B cell (primary cell): ENCODE results near the gene MS4A7. TPM values are rescaled to one million over a fixed set of nuclear protein-coding genes. Genes with fewer than 3 reads are reported as not detected.

Source experiments
- ATAC-seq: fragments of 200-7000 bp; cut with Tn5 transposase; one replicate; pipeline ENCODE4 v1.10.0; 2021; ENCODE audit warnings: low read depth, mild to moderate bottlenecking, moderate number of reproducible peaks, moderate library complexity
- CTCF ChIA-PET: fragments of 350-600 bp; sonication (Branson Sonifier 250); formaldehyde crosslinking; loops from one replicate; lab custom pipeline; 2021; ENCODE audit warnings: antibody characterized with exemption, inconsistent platforms; lab: Charles Lee
- POLR2A ChIA-PET: fragments of 350-600 bp; sonication (Branson Sonifier 250); formaldehyde crosslinking; loops from one replicate; lab custom pipeline; 2021; ENCODE audit warnings: antibody characterized with exemption; lab: Charles Lee
- DNase-seq: peaks from one replicate; pipeline ENCODE4 v3.0.0; 2013
- H2AFZ ChIP-seq: 2 replicates; pipeline ENCODE4 v1.6.1; 2012; ENCODE audit warnings: mild to moderate bottlenecking, low read depth, low read length; ENCODE audit not compliant: insufficient read depth, poor library complexity, severe bottlenecking
- H3K27ac ChIP-seq, 2 donors: 1 replicate in 1 of 2; 2 replicates in 1 of 2; pipeline ENCODE4 v1.5.1; 2012 to 2013; ENCODE audit warnings: low read length in 2 of 2, mild to moderate bottlenecking in 2 of 2, moderate library complexity in 1 of 2
- H3K27me3 ChIP-seq, 4 experiments: fragments of 200-600 bp in 1 of 4; sonication (generic) in 1 of 4; replicated peaks in 1 of 4; 1 replicate in 2 of 4; 2 replicates in 2 of 4; pipeline versions ENCODE4 v1.6.1 to v1.7.0; 2013 to 2016; ENCODE audit warnings: low read length in 3 of 4, mild to moderate bottlenecking in 2 of 4, mixed read lengths in 1 of 4, moderate library complexity in 1 of 4; ENCODE audit not compliant: insufficient read depth in 4 of 4, control insufficient read depth in 3 of 4; ENCODE audit errors: control extremely low read depth in 1 of 4
- H3K36me3 ChIP-seq, 2 experiments: replicated peaks in 1 of 2; 1 replicate in 1 of 2; 2 replicates in 1 of 2; pipeline versions ENCODE4 v1.6.1 to v1.7.1; 2013; ENCODE audit warnings: low read length in 1 of 2; ENCODE audit not compliant: insufficient read depth in 2 of 2, control insufficient read depth in 1 of 2; ENCODE audit errors: control extremely low read depth in 1 of 2, extremely low read depth in 1 of 2
- H3K4me1 ChIP-seq, 2 donors: fragments of 200-600 bp in 1 of 2; sonication (generic) in 1 of 2; 1 replicate in 1 of 2; 2 replicates in 1 of 2; pipeline versions ENCODE4 v1.5.1 to v1.6.1; 2013 to 2017; ENCODE audit warnings: low read length in 2 of 2; ENCODE audit not compliant: control insufficient read depth in 2 of 2, insufficient read depth in 2 of 2
- H3K4me2 ChIP-seq: replicated peaks from 2 replicates; pipeline ENCODE3; 2012; ENCODE audit warnings: mild to moderate bottlenecking, low read depth, low read length; ENCODE audit not compliant: poor library complexity, severe bottlenecking
- H3K4me3 ChIP-seq, 5 experiments: fragments of 200-600 bp in 1 of 5; sonication (generic) in 1 of 5; 1 replicate in 3 of 5; 2 replicates in 2 of 5; pipeline versions ENCODE4 v1.5.1 to v1.7.0; 2011 to 2016; ENCODE audit warnings: low read length in 4 of 5, mild to moderate bottlenecking in 4 of 5, low read depth in 2 of 5, control low read depth in 1 of 5, moderate library complexity in 1 of 5; ENCODE audit not compliant: insufficient read depth in 1 of 5; ENCODE audit errors: control extremely low read depth in 1 of 5, extremely low read depth in 1 of 5
- H3K79me2 ChIP-seq: fragments of 200-600 bp; sonication (generic); one replicate; pipeline ENCODE4 v1.6.0; 2016; ENCODE audit warnings: low read length; ENCODE audit not compliant: control insufficient read depth, insufficient read depth
- H3K9ac ChIP-seq: fragments of 200-600 bp; sonication (generic); 2 replicates; pipeline ENCODE4 v1.6.1; 2017; ENCODE audit warnings: mild to moderate bottlenecking, low read length, moderate library complexity
- H3K9me3 ChIP-seq, 3 donors: one replicate each; pipeline versions ENCODE4 v1.6.1 to v1.7.1; 2013; ENCODE audit warnings: low read length in 2 of 3; ENCODE audit not compliant: control insufficient read depth in 2 of 3, insufficient read depth in 1 of 3; ENCODE audit errors: control extremely low read depth in 1 of 3
- H4K20me1 ChIP-seq: 2 replicates; pipeline ENCODE4 v1.6.0; 2012; ENCODE audit warnings: mild to moderate bottlenecking, low read length; ENCODE audit not compliant: insufficient read depth, control insufficient read depth, poor library complexity, severe bottlenecking
- H3K27ac Mint-ChIP-seq: one replicate; pipeline ENCODE4 v1.8.0; 2021; ENCODE audit warnings: mixed read lengths
- H3K27me3 Mint-ChIP-seq: one replicate; pipeline ENCODE4 v1.8.0; 2021; ENCODE audit warnings: mixed read lengths
- H3K4me1 Mint-ChIP-seq: one replicate; pipeline ENCODE4 v1.8.0; 2021; ENCODE audit warnings: mixed read lengths
- H3K4me3 Mint-ChIP-seq: one replicate; pipeline ENCODE4 v1.8.0; 2021; ENCODE audit warnings: mixed read lengths
- H3K9me3 Mint-ChIP-seq: one replicate; pipeline ENCODE4 v1.8.0; 2022; ENCODE audit warnings: mixed read lengths; ENCODE audit not compliant: insufficient read depth
- EZH2 ChIP-seq: IDR thresholded peaks from 2 replicates; pipeline ENCODE4 v1.6.1; 2012; ENCODE audit warnings: borderline replicate concordance, low read depth, mild to moderate bottlenecking, moderate library complexity, low read length; ENCODE audit not compliant: insufficient read depth, poor library complexity, severe bottlenecking
- WGBS: methylation state at CpG from one replicate; pipeline ENCODE4 v1.1.5; 2013; ENCODE audit warnings: missing lambda C conversion rate; ENCODE audit not compliant: insufficient coverage; 5-methylcytosine and 5-hydroxymethylcytosine counted together
- intact Hi-C: fragments of 100-400 bp; cut with micrococcal nuclease; formaldehyde crosslinking; loops from one replicate; pipeline ENCODE4 v1.10.0; 2022
- polyA plus RNA-seq: library from polyadenylated mRNA; depleted of rRNA; stranded (reverse); fragments of >200 nt; gene quantifications from 2 replicates; pipeline ENCODE4 v1.2.3, GENCODE V29; 2012
- total RNA-seq, 2 donors: library from RNA; stranded (reverse); fragments of 120-200 nt in 1 of 2; gene quantifications; 1 replicate in 1 of 2; 2 replicates in 1 of 2; pipeline versions ENCODE4 v1.2.3 to v1.2.4, GENCODE V29; 2013 to 2022
- TF ChIP-seq, protein P1 (sequence below): fragments of 200-600 bp; IDR thresholded peaks from one replicate; pipeline ENCODE4 v1.8.0; 2022; ENCODE audit warnings: antibody characterized with exemption, mild to moderate bottlenecking

MS4A7 gene
- total and polyA plus RNA-seq, 2 donors (not counting 1 experiment from before 2014, with no cell fraction given): 16.8 to 27.2 TPM

- H3K4me1 ChIP-seq: peaks cover 61 to 62% of the 10 kb centered on the region in 2 donors
- intact Hi-C loops: loop anchor here (2.0 kb wide), 2 partner anchors 13 to 115 kb away; no protein-coding TSS in a partner anchor
- WGBS: 29% methylated on average over 1 of the region's 1 CpG
- H3K79me2 ChIP-seq: peaks cover 49% of the 10 kb centered on the region
- no peak overlapping the region for H3K4me3 ChIP-seq
- Mint-ChIP-seq H3K27ac (peak overlapping the region; percentile 73), H3K9me3 (peaks cover 4% of the 10 kb centered on the region), H3K27me3 (no peaks in the 10 kb centered on the region), H3K4me1 (peaks cover 67% of the 10 kb centered on the region), H3K4me3 (peak overlapping the region; percentile 60)
- H3K27ac ChIP-seq: no peak overlapping the region
- TF ChIP-seq, protein P1, sequence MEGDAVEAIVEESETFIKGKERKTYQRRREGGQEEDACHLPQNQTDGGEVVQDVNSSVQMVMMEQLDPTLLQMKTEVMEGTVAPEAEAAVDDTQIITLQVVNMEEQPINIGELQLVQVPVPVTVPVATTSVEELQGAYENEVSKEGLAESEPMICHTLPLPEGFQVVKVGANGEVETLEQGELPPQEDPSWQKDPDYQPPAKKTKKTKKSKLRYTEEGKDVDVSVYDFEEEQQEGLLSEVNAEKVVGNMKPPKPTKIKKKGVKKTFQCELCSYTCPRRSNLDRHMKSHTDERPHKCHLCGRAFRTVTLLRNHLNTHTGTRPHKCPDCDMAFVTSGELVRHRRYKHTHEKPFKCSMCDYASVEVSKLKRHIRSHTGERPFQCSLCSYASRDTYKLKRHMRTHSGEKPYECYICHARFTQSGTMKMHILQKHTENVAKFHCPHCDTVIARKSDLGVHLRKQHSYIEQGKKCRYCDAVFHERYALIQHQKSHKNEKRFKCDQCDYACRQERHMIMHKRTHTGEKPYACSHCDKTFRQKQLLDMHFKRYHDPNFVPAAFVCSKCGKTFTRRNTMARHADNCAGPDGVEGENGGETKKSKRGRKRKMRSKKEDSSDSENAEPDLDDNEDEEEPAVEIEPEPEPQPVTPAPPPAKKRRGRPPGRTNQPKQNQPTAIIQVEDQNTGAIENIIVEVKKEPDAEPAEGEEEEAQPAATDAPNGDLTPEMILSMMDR: no peak
- no peak for TF ChIP-seq EZH2
- H2AFZ ChIP-seq: no peak overlapping the region
- H3K27me3 ChIP-seq: no peaks in the 10 kb centered on the region
- POLR2A ChIA-PET: interaction anchor here (2.9 kb wide), 1 partner anchor 94 kb away, joined by 22 read pairs; the partner anchor contains the start of gene MS4A1
- no peak for ATAC-seq
- H3K9me3 ChIP-seq: peaks cover 2 to 24% (median 17%) of the 10 kb centered on the region in 3 donors
- DNase-seq: no peak
- H4K20me1 ChIP-seq: no peaks in the 10 kb centered on the region
- H3K4me2 ChIP-seq: no peak overlapping the region
- H3K9ac ChIP-seq: no peak overlapping the region
- CTCF ChIA-PET: interaction anchor here (0.6 to 13.3 kb wide), 23 partner anchors 15 to 257 kb away, joined by 3 to 257 read pairs (median 9); partner anchors contain the start of genes MS4A1, MS4A14 and MS4A7
- H3K36me3 ChIP-seq: no peaks in the 10 kb centered on the region
These were observed 16.1 kb upstream of the MS4A7 start for GRCh38 chr11:60362241-60362640.
